ENCODE measurements around the gene ACSL3.
A peak's percentile ranks its signal among the peaks of the same experiment; 100 is the strongest.

Gene ACSL3

GRCh38 chr2:222837643-222838056, 23.2 kb upstream of the ACSL3 start:
- Histone ChIP-seq H3K4me1 (ENCODE audit: insufficient read depth, low read length, poor library complexity, severe bottlenecking) (peaks cover 5% of the 10 kb centered on the region), H3K36me3 (ENCODE audit: insufficient read depth, low read length) (no peaks in the 10 kb centered on the region), H3K4me3 (ENCODE audit: low read length, poor library complexity, severe bottlenecking) (no peak overlapping the region), H4K20me1 (ENCODE audit: insufficient read depth, low read length, poor library complexity, severe bottlenecking) (no peaks in the 10 kb centered on the region), H3K9me3 (ENCODE audit: insufficient read depth, low read depth, low read length) (no peaks in the 10 kb centered on the region), H3K9me2 (replicated peaks; ENCODE audit: low read depth, low read length) (no peaks in the 10 kb centered on the region), H3F3A (ENCODE audit: low read depth) (no peaks in the 10 kb centered on the region), H3K27me3 (ENCODE audit: insufficient read depth, low read length, poor library complexity, severe bottlenecking) (no peaks in the 10 kb centered on the region), H3K79me2 (ENCODE audit: insufficient read depth, low read length) (no peaks in the 10 kb centered on the region), H3K9ac (ENCODE audit: low read depth, low read length, poor library complexity, severe bottlenecking) (no peak overlapping the region), H2AFZ (ENCODE audit: low read length) (no peak overlapping the region), H3K4me2 (ENCODE audit: low read depth, low read length, poor library complexity, severe bottlenecking) (no peak overlapping the region)
- TF ChIP-seq CTCF (conservative IDR thresholded peaks at IDR 0.05; ENCODE audit: low read length) (no peak), EZH2phosphoT487 (IDR thresholded peaks at IDR 0.05; ENCODE audit: borderline replicate concordance) (no peak)

- Histone ChIP-seq H3K27me3 (ENCODE audit: insufficient read depth, low read length, poor library complexity, severe bottlenecking) (no peaks in the 10 kb centered on the region), H4K20me1 (ENCODE audit: insufficient read depth, low read length, poor library complexity, severe bottlenecking) (no peaks in the 10 kb centered on the region), H3K9me2 (replicated peaks; ENCODE audit: low read depth, low read length) (no peaks in the 10 kb centered on the region), H3K4me1 (ENCODE audit: insufficient read depth, low read length, poor library complexity, severe bottlenecking) (peaks cover 10% of the 10 kb centered on the region), H2AFZ (ENCODE audit: low read length) (no peak overlapping the region), H3K36me3 (ENCODE audit: insufficient read depth, low read length) (no peaks in the 10 kb centered on the region), H3F3A (ENCODE audit: low read depth) (no peaks in the 10 kb centered on the region), H3K9me3 (ENCODE audit: insufficient read depth, low read depth, low read length) (no peaks in the 10 kb centered on the region), H3K9ac (ENCODE audit: low read depth, low read length, poor library complexity, severe bottlenecking) (no peak overlapping the region), H3K79me2 (ENCODE audit: insufficient read depth, low read length) (no peaks in the 10 kb centered on the region), H3K4me2 (ENCODE audit: low read depth, low read length, poor library complexity, severe bottlenecking) (no peak overlapping the region), H3K4me3 (ENCODE audit: low read length, poor library complexity, severe bottlenecking) (no peak overlapping the region)
- no peak for TF ChIP-seq EZH2phosphoT487 (IDR thresholded peaks at IDR 0.05; ENCODE audit: borderline replicate concordance)
Measured at GRCh38 chr2:222840060-222840802, 20.6 kb upstream of the ACSL3 start.

- Histone ChIP-seq H3K4me2 (ENCODE audit: low read depth, low read length, poor library complexity, severe bottlenecking) (peak overlapping the region; percentile 40), H4K20me1 (ENCODE audit: insufficient read depth, low read length, poor library complexity, severe bottlenecking) (no peaks in the 10 kb centered on the region), H2AFZ (ENCODE audit: low read length) (peak overlapping the region; percentile 93), H3K4me1 (ENCODE audit: insufficient read depth, low read length, poor library complexity, severe bottlenecking) (peaks cover 10% of the 10 kb centered on the region), H3F3A (ENCODE audit: low read depth) (no peaks in the 10 kb centered on the region), H3K79me2 (ENCODE audit: insufficient read depth, low read length) (no peaks in the 10 kb centered on the region), H3K9me3 (ENCODE audit: insufficient read depth, low read depth, low read length) (no peaks in the 10 kb centered on the region), H3K9me2 (replicated peaks; ENCODE audit: low read depth, low read length) (no peaks in the 10 kb centered on the region), H3K4me3 (ENCODE audit: low read length, poor library complexity, severe bottlenecking) (peak overlapping the region; percentile 4), H3K9ac (ENCODE audit: low read depth, low read length, poor library complexity, severe bottlenecking) (no peak overlapping the region), H3K36me3 (ENCODE audit: insufficient read depth, low read length) (no peaks in the 10 kb centered on the region), H3K27me3 (ENCODE audit: insufficient read depth, low read length, poor library complexity, severe bottlenecking) (no peaks in the 10 kb centered on the region)
- TF ChIP-seq CTCF (conservative IDR thresholded peaks at IDR 0.05; ENCODE audit: low read length) (no peak), EZH2phosphoT487 (IDR thresholded peaks at IDR 0.05; ENCODE audit: borderline replicate concordance) (no peak)
Measured at GRCh38 chr2:222842491-222843174, 18.2 kb upstream of the ACSL3 start.

All from Loucy (cell line).